Measurements from ENCODE around the gene POM121. TPM values are rescaled to one million over a fixed set of nuclear protein-coding genes. Genes with fewer than 3 reads are reported as not detected.
"Not testable (repeated sequence)": the region's sequence is repeated elsewhere in the genome, so short reads cannot be mapped to it uniquely, and the experiment has no call there.

The POM121 gene
- total RNA-seq, 2 donors from 2014 or later = 19.5 to 41.4 TPM

DNA sequence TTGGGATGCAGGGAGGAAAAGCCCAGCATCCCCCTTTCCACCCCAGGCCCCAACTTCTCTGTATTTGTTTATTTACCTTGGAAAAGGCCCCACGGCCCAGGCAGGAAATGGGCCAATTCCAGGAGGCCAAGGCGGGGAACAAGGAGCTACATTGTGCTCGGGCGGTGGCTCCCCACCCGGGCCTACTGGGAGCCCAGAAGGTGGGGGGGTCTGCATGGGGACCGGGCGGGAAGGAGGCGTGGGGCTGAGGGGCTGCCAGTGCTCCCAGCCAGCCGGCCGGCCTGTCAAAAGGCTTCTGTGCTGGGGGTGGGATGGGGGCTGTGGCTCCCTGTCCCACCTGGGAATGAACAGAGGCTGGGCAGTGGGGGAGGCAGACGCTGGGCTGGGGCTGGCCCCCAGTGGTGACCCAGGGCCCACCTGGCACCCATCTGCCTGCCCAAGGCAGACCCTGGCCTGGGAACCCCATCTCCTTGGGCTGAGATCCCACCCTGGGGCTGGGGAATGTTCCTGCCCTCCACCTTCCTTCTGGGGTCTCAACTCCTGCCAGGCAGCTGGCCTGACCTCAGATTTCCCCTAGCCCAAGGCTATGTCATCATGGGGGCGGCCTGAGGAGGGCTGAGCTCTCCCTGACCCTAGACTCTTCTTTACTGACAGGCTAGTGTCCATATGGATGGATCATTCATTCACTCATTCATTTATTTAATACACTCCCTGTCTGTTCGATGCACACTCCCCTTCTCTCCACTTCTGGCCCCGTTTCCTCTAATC, 65.4 kb downstream of the POM121 start:
- intact Hi-C loops (cut with DNase I) = not testable (repeated sequence)

DNA sequence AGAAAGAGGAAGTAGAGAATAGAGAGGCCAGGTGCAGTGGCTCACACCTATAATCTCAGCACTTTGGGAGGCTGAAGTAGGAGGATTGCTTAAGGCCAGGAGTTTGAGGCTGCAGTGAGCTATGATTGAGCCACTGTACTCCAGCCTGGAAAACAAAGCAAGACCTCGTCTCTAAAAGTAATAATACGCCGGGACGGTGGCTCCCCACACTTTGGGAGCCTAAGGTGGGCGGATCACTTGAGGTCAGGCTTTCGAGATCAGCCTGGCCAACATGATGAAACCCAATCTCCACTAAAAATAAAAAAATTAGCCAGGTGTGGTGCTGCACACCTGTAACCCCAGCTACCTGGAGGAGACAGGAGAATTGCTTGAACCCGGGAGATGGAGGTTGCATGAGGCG, 70.6 kb downstream of the POM121 start:
- H3K27ac ChIP-seq; intact Hi-C loops (cut with DNase I): not testable (repeated sequence)
- 100% methylated on average over 6 of the region's 8 CpGs for WGBS

More for the DNA sequence above, 65.4 kb downstream of the POM121 start:
- H3K27ac ChIP-seq; H3K4me1 ChIP-seq (replicated peaks); H3K36me3 ChIP-seq; DNase-seq (ENCODE audit: low spot score); H3K27me3 ChIP-seq (replicated peaks; ENCODE audit: insufficient read depth); H3K9me3 ChIP-seq; H3K4me3 ChIP-seq: not testable (repeated sequence)
- 18% methylated on average over 5 of the region's 14 CpGs for WGBS

DNA sequence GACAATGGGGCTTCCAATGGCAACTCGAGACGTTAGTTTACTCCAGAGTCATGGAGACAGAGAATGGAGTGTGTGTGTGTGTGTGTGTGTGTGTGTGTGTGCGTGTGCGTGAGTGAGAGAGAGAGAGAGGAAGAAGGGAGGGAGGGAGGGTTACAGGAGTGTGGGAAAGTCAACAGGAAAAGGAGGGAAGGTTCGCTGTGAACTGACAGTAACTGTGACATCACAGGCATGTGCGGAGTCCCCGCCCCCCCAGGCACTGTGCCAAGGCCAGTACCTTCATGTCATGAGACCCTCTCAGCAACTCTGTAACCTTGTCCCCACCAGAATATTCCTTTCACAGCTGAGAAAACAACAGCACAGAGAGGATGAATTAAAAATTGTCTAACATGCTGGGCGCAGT, 72.6 kb downstream of the POM121 start:
- H3K27me3 ChIP-seq (replicated peaks; ENCODE audit: insufficient read depth); DNase-seq (ENCODE audit: low spot score); intact Hi-C loops (cut with DNase I); H3K36me3 ChIP-seq; H3K9me3 ChIP-seq; H3K27ac ChIP-seq; H3K4me1 ChIP-seq (replicated peaks); H3K4me3 ChIP-seq: not testable (repeated sequence)
- WGBS = 64% methylated on average over 4 of the region's 8 CpGs

More for the DNA sequence above, 70.6 kb downstream of the POM121 start:
- H3K4me3 ChIP-seq; H3K36me3 ChIP-seq; H3K27me3 ChIP-seq (replicated peaks; ENCODE audit: insufficient read depth); H3K9me3 ChIP-seq; H3K4me1 ChIP-seq (replicated peaks); DNase-seq (ENCODE audit: low spot score): not testable (repeated sequence)

DNA sequence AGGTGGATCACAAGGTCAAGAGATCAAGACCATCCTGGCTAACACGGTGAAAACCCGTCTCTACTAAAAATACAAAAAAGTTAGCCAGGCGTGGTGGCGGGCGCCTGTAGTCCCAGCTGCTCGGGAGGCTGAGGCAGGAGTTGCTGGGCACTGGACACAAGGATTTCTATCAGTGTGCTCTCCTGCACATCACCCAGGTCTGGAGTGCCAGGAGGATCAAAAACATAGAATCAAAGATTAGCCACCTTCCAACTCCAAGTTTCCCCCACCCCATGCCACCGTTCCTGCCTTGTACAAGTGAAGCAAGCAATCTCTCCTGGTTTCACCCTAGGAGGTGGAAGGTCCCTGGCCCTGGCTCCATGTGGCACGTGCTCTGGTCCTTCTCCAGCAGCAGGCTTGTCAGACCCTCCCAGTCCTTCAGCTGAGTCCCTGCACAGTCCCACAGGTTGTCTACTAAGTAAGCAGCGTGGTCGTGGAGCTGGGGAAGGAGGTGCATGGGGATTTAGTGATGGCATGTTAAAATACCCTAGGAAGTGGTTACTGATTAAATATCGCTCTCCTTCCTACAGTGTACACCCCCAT, 73.1 kb downstream of the POM121 start:
- no CpG with 5 or more reads among the region's 11 CpGs for WGBS
- H3K9me3 ChIP-seq; H3K36me3 ChIP-seq; H3K27me3 ChIP-seq (replicated peaks; ENCODE audit: insufficient read depth); H3K4me3 ChIP-seq; H3K27ac ChIP-seq; DNase-seq (ENCODE audit: low spot score); H3K4me1 ChIP-seq (replicated peaks); intact Hi-C loops (cut with DNase I): not testable (repeated sequence)

Small RNA genes within 50 kb of the gene (small RNA-seq; reads per million reads assigned to genes)
- gene RF00019 = 0 reads per million in 2 donors

Other genes with a start within 250 kb of the POM121 start
- gene TYW1B, start 96.9 kb upstream of the POM121 start, total RNA-seq = 1 to 10 TPM; 4.3 to 8.4 TPM
- gene TRIM74, start 44.4 kb downstream of the POM121 start, total RNA-seq = 1 to 10 TPM; 1.7 to 1.9 TPM
- not detected for gene SPDYE8, start 104.7 kb downstream of the POM121 start, total RNA-seq
- not detected for gene SPDYE11, start 132.8 kb downstream of the POM121 start, total RNA-seq
- gene SPDYE9, start 160.9 kb downstream of the POM121 start, total RNA-seq = 1 to 10 TPM in 1 of 2 donors, not detected in 1; 2.0 TPM

Measured in prostate gland (tissue), 2 donors.